ENCODE data around the gene OR2F1.

DNA sequence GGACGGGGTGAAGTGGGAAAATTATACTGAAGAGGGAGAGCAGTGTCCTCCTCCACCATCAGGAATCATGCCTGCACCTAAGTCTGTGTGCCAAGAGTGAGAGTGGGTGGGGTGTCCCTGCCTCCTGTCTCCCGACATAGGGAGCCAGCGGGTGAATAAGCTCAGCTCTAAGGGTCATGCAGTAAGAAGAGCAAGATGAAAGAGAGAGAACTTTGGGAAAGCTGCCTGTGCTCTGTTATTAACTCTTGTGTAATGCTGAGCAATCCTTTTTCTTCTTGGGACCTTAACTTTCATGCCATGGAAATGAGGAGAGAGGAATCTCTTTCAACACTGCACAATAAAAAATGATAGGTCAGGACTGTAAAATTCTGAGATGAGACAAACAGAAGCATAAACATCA lies 44.8 kb upstream of the OR2F1 start:
- TF ChIP-seq POLR2A (IDR thresholded peaks at IDR 0.05), result no peak
- TF ChIP-seq, protein P1, sequence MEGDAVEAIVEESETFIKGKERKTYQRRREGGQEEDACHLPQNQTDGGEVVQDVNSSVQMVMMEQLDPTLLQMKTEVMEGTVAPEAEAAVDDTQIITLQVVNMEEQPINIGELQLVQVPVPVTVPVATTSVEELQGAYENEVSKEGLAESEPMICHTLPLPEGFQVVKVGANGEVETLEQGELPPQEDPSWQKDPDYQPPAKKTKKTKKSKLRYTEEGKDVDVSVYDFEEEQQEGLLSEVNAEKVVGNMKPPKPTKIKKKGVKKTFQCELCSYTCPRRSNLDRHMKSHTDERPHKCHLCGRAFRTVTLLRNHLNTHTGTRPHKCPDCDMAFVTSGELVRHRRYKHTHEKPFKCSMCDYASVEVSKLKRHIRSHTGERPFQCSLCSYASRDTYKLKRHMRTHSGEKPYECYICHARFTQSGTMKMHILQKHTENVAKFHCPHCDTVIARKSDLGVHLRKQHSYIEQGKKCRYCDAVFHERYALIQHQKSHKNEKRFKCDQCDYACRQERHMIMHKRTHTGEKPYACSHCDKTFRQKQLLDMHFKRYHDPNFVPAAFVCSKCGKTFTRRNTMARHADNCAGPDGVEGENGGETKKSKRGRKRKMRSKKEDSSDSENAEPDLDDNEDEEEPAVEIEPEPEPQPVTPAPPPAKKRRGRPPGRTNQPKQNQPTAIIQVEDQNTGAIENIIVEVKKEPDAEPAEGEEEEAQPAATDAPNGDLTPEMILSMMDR (IDR thresholded peaks at IDR 0.05), result no peak
- TF ChIP-seq POLR2AphosphoS5 (IDR thresholded peaks at IDR 0.05; ENCODE audit: insufficient read depth in 1 of 2, low read depth in 1 of 2), result no peak
